ENCODE results near the gene SORCS2.

The SORCS2 gene

GRCh38 chr4:7653510-7654369 is 461.4 kb downstream of the SORCS2 start:
- TF ChIP-seq TEAD4 (IDR thresholded peaks at IDR 0.05) (no peak), RAD21 (IDR thresholded peaks at IDR 0.05; ENCODE audit: low read depth) (no peak), YY1 (IDR thresholded peaks at IDR 0.05; ENCODE audit: low read depth) (no peak), TAF1 (IDR thresholded peaks at IDR 0.05; ENCODE audit: low read depth) (no peak), MAX (IDR thresholded peaks at IDR 0.05) (no peak), EP300 (IDR thresholded peaks at IDR 0.05; ENCODE audit: borderline replicate concordance) (no peak), CREB1 (IDR thresholded peaks at IDR 0.05; ENCODE audit: low read depth) (no peak), NFIC (IDR thresholded peaks at IDR 0.05) (no peak), ZBTB7A (IDR thresholded peaks at IDR 0.05; ENCODE audit: low read depth) (no peak), USF1 (IDR thresholded peaks at IDR 0.05) (no peak), TCF12 (IDR thresholded peaks at IDR 0.05; ENCODE audit: low read depth) (no peak)

GRCh38 chr4:7654550-7655445 is 462.5 kb downstream of the SORCS2 start:
- TF ChIP-seq RAD21 (IDR thresholded peaks at IDR 0.05; ENCODE audit: low read depth) (no peak), TCF12 (IDR thresholded peaks at IDR 0.05; ENCODE audit: low read depth) (no peak), MAX (IDR thresholded peaks at IDR 0.05) (no peak), ZBTB7A (IDR thresholded peaks at IDR 0.05; ENCODE audit: low read depth) (no peak), FOXM1 (IDR thresholded peaks at IDR 0.05; ENCODE audit: borderline replicate concordance, low read depth) (no peak), USF1 (IDR thresholded peaks at IDR 0.05) (no peak), CREB1 (IDR thresholded peaks at IDR 0.05; ENCODE audit: low read depth) (no peak), REST (IDR thresholded peaks at IDR 0.05; ENCODE audit: low read depth) (no peak), TEAD4 (IDR thresholded peaks at IDR 0.05) (no peak), CEBPB (IDR thresholded peaks at IDR 0.05) (no peak), NFIC (IDR thresholded peaks at IDR 0.05) (no peak), TAF1 (IDR thresholded peaks at IDR 0.05; ENCODE audit: low read depth) (no peak), EGR1 (IDR thresholded peaks at IDR 0.05) (no peak)

GRCh38 chr4:7655511-7656243 is 463.3 kb downstream of the SORCS2 start:
- TF ChIP-seq CREB1 (IDR thresholded peaks at IDR 0.05; ENCODE audit: low read depth): no peak
- no peak for TF ChIP-seq TCF12 (IDR thresholded peaks at IDR 0.05; ENCODE audit: low read depth)
- TF ChIP-seq REST (IDR thresholded peaks at IDR 0.05; ENCODE audit: low read depth): no peak
- TF ChIP-seq MAX (IDR thresholded peaks at IDR 0.05): no peak
- no peak for TF ChIP-seq USF1 (IDR thresholded peaks at IDR 0.05)
- TF ChIP-seq TEAD4 (IDR thresholded peaks at IDR 0.05): no peak
- TF ChIP-seq RAD21 (IDR thresholded peaks at IDR 0.05; ENCODE audit: low read depth): no peak
- TF ChIP-seq ZBTB7A (IDR thresholded peaks at IDR 0.05; ENCODE audit: low read depth): no peak
- no peak for TF ChIP-seq EGR1 (IDR thresholded peaks at IDR 0.05)
- no peak for TF ChIP-seq TAF1 (IDR thresholded peaks at IDR 0.05; ENCODE audit: low read depth)
- no peak for TF ChIP-seq EP300 (IDR thresholded peaks at IDR 0.05; ENCODE audit: borderline replicate concordance)
- no peak for TF ChIP-seq YY1 (IDR thresholded peaks at IDR 0.05; ENCODE audit: low read depth)
- no peak for TF ChIP-seq CEBPB (IDR thresholded peaks at IDR 0.05)
- TF ChIP-seq NFIC (IDR thresholded peaks at IDR 0.05): no peak
- no peak for TF ChIP-seq FOXM1 (IDR thresholded peaks at IDR 0.05; ENCODE audit: borderline replicate concordance, low read depth)

Data from Ishikawa (cell line).